ENCODE measurements around the gene RERE.

DNA sequence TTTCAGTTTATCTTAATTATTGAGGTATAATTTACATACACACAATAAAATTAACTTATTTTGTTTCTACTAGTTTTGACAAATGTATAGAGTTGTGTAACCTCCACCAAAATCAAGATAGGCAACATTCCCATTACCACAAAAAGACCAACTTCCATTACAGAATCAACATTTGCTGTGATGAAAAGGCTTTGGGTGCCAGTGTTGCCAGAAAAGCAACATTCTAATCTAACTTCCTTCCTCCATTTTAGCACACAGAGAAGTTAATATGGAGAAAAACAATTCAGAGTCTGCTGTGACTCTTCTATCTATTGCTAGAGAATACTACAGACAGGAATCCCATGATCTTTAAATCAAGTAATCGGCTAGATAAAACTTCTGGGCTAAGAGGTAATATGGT, 245.3 kb downstream of the RERE start:
- TF ChIP-seq POLR2AphosphoS5 (IDR thresholded peaks at IDR 0.05; ENCODE audit: borderline replicate concordance, low read depth, low read length) (no peak), EZH2 (IDR thresholded peaks at IDR 0.05) (no peak)

Data from SK-N-MC (cell line).